T-helper 2 cell treated with Interferon-gamma antibody and Interleukin-4, amounts not matched to agents 100 ng/mL and 5 ng/mL, for 36 hours (primary cell): ENCODE measurements around the gene SAP30BP. TPM values are rescaled to one million over a fixed set of nuclear protein-coding genes. Genes with fewer than 3 reads are reported as not detected.

Experiments used
- intact Hi-C: fragments of 100-400 bp; cut with micrococcal nuclease; formaldehyde crosslinking; loops from one replicate; pipeline ENCODE4 v1.15.1; 2023
- total RNA-seq: library from RNA; stranded (reverse); gene quantifications from 2 replicates; pipeline ENCODE4 v1.2.3, GENCODE V29; 2022

The SAP30BP gene
- total RNA-seq = 93.6 and 97.7 TPM in 2 replicates

GRCh38 chr17:75666959-75667790, at the start of gene SAP30BP, which contains the start of gene RECQL5:
Gene SAP30BP, plus strand, starts transcription at chr17:75667338. Its CDS starts 35 bp downstream, at chr17:75667373.
Gene RECQL5, minus strand, starts transcription at chr17:75667154. Its CDS starts 597 bp downstream, at chr17:75666557.
- intact Hi-C loops = loop anchor here (1.0 to 5.0 kb wide), 4 partner anchors 34 to 380 kb away; partner anchors contain the start of genes SLC25A19, SMIM5, TSEN54 and WBP2

- intact Hi-C loops = no loop called here
These were observed 49.5 kb upstream of the SAP30BP start for GRCh38 chr17:75617675-75618074.

GRCh38 chr17:75619506-75620431, 47.4 kb upstream of the SAP30BP start:
- intact Hi-C loops = no loop called here

- intact Hi-C loops = no loop called here
These were observed 45.6 kb upstream of the SAP30BP start for GRCh38 chr17:75621489-75621888.

- intact Hi-C loops = no loop called here
These were observed 45.1 kb upstream of the SAP30BP start for GRCh38 chr17:75622076-75622475.

- intact Hi-C loops = no loop called here
These were observed 44.3 kb upstream of the SAP30BP start for GRCh38 chr17:75622771-75623273.

- intact Hi-C loops = no loop called here
These were observed 43.8 kb upstream of the SAP30BP start for GRCh38 chr17:75623386-75623785.

- intact Hi-C loops = no loop called here
These were observed 43.1 kb upstream of the SAP30BP start for GRCh38 chr17:75624021-75624420.

GRCh38 chr17:75624714-75625345, 42.3 kb upstream of the SAP30BP start:
- intact Hi-C loops = no loop called here

- intact Hi-C loops = no loop called here
These were observed 41.2 kb upstream of the SAP30BP start for GRCh38 chr17:75625813-75626486.

- intact Hi-C loops = no loop called here
These were observed 40.6 kb upstream of the SAP30BP start for GRCh38 chr17:75626496-75627038.

GRCh38 chr17:75627094-75627493, 40.0 kb upstream of the SAP30BP start:
- intact Hi-C loops = no loop called here

- intact Hi-C loops = no loop called here
These were observed 38.7 kb upstream of the SAP30BP start for GRCh38 chr17:75628425-75628824.

GRCh38 chr17:75629157-75629556, 38.0 kb upstream of the SAP30BP start:
- intact Hi-C loops = no loop called here

- intact Hi-C loops = no loop called here
These were observed 36.8 kb upstream of the SAP30BP start for GRCh38 chr17:75630071-75630917.

- intact Hi-C loops = no loop called here
These were observed 35.8 kb upstream of the SAP30BP start for GRCh38 chr17:75631353-75631752.

GRCh38 chr17:75632428-75632827, 34.7 kb upstream of the SAP30BP start:
- intact Hi-C loops = no loop called here

GRCh38 chr17:75632863-75633485, 34.2 kb upstream of the SAP30BP start, which contains the start of gene SMIM5:
Gene SMIM5, plus strand, starts transcription at chr17:75633434. Its CDS starts 6,768 bp downstream, at chr17:75640202.
- intact Hi-C loops = loop anchor here (1.0 kb wide), 2 partner anchors 34 to 117 kb away; partner anchors contain the start of genes RECQL5 and SAP30BP
